Measurements from ENCODE around the gene PTMS.
"Not testable (repeated sequence)": the region's sequence is repeated elsewhere in the genome, so short reads cannot be mapped to it uniquely, and the experiment has no call there.

PTMS gene, protein sequence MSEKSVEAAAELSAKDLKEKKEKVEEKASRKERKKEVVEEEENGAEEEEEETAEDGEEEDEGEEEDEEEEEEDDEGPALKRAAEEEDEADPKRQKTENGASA

DNA sequence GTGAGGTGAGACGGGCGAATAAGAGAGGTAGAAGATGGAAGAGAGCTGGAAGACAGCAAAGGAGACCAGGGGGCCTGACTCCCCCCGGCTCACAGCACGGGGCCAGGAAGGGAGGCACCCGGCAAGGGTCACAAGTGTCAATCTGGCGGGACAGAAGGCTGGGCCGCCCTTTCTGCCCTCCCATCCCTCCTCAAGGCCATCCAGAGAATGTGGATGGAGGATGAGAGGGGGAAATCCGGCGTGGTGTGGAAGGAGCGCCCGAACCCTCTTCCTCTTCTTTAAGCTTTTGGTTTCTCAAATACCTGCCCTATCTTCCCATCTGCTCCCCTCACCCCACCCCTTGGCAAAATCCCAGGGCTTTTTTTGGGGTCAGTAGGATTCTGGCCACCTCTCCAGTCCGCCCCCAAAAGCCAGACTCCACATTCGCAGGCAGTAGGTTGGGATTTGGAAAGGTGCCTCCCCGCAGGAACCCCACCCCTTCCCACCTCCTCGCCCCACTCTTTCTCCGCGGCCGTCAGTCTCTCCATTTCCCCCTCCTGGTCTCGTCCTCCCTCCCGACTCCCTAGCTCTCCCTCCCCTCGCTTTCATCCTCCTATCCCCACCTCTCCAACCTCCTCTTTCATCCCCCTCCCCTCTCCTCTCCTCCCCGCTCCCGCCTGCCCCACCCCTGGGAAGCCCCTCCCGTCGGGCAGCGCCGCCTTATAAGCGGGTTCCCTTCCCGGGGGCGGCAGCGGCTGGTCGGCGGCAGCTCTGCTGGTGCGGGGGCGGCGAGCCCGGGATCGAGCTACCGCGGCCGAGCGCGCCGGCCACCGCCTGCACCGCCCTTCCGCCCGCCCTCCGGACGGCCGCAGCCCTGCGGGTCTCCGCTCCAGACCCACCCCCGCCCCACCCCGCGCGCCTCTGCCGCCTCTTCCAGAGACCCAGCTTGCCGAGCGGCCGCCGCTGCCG is at the start of gene PTMS:
Gene PTMS, plus strand, starts transcription at position 730 of the 948 bp plus-strand sequence. CDS start 343 bp downstream, outside the sequence.
- no peak for DNase-seq (ENCODE audit: low read depth)

DNA sequence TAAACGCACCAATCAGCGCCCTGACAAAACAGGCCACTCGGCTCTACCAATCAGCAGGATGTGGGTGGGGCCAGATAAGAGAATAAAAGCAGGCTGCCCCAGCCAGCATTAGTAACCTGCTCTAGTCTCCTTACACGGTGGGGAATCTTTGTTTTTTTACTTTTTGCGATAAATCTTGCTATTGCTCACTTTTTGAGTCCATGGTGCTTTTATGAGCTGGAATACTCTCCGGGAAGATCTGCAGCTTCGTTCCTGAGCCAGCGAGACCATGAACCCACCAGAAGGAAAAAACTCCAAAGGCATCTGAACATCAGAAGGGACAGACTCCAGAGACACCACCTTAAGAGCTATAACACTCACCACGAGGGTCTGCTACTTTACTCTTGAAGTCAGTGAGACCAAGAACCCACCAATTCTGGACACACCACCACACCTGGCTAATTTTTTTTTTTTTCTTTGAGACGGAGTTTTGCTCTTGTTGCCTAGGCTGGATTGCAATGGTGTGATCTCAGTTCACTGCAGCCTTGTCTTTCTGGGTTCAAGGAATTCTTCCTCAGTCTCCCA is 49.2 kb upstream of the PTMS start:
- no peak for DNase-seq (ENCODE audit: low read depth)

DNA sequence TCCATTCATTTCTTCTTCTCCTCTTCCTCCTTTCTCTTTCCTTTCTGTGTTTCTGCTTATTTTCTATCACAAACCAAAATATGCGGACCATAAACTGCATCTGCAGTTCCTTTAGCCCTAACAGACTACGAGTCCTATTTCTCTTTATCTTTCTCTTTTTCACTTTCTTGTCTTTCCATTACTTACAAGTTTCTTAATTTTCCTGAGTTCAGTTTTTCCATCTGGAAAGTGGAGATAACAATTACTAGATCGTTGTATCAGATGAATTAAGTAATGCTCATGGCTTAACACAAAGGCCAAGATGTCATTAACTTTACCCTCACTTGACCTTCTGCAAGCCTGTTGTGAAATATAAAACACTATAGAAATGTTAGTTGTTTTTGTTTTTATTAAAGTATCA is 43.3 kb upstream of the PTMS start:
- DNase-seq (ENCODE audit: low read depth) = no peak

DNA sequence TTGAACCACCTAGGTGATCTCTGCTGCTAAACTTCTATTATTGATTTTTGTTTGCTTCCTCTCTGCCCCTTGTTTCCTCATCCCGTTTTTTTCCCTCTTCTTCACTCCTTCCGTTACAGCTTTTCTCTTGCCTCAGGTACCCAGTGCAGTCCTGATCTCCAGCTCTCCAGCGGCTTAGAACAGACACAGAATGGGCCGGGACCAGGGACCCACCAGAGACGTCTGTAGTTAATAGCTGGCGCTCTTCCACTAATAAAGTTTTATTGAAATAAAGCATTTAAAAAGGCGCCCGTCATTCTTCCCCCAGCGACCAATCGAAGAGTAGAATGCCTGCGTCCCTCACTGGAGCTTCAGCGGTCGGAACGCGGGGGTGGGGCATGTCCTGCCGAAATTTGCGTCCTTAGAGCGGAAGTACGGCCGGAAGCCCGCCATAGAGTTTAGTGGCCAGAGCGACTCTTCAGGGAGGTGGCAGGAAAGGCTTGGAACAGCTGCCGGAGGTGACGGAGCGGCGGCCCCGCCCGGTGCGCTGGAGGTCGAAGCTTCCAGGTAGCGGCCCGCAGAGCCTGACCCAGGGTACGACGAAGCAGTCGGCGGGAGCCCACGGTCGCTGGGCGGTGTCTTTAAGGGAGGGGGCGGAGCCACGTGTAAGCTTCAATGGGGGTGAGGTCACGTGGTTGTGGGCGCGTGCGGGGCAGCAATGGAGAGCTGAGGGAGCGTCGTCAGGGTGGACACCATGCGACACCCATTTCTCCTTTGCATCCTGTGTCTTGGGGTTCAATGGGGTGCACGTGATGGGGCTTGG is 42.4 kb upstream of the PTMS start, which contains the start of gene COPS7A:
Gene COPS7A, plus strand, starts transcription at position 440 of the 802 bp plus-strand sequence. CDS start 611 bp downstream, outside the sequence.
- DNase-seq (ENCODE audit: low read depth) = peak; percentile 80

DNA sequence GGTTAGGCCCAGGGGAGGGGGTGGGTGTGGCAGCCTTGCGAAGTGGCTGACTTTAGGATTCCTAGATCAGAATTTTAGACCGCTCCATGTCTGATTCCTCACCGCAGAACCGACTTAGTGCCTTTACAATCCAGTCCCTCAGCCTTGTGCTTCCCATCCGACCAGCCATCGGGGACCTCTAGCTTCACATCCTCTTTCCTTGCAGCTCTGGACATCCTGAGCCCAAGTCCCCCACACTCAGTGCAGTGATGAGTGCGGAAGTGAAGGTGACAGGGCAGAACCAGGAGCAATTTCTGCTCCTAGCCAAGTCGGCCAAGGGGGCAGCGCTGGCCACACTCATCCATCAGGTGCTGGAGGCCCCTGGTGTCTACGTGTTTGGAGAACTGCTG is 41.8 kb upstream of the PTMS start:
- no peak for DNase-seq (ENCODE audit: low read depth)

DNA sequence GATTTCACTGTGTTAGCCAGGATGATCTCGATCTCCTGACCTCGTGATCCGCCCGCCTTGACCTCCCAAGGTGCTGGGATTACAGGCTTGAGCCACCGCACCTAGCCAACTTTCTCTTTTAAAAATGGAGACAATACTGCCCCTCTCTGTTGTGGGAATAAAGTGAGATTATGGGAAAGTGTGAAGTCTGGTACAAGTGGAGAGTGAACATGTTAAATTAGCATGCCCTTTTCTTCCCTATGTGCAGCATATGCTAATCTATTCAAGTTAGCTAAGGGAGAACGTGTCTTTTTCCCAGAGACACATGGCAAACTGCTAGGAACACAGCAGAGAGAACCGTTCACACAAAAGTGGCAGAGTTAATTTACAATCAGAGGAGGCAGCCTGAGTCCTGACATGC is 40.8 kb upstream of the PTMS start:
- DNase-seq (ENCODE audit: low read depth) = no peak

DNA sequence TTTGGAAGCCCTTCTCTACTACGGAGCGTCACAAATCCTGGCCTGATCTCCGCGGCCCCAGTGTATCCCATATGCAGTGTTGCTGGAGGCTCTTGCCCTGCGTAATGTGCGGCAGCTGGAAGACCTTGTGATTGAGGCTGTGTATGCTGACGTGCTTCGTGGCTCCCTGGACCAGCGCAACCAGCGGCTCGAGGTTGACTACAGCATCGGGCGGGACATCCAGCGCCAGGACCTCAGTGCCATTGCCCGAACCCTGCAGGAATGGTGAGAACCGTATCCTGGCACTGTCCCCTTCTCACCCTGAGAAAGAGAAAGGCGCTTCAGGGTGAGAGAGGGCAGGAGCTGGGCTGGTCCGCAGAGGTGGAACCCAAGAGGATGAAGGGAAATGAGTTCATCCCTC is 37.0 kb upstream of the PTMS start:
- DNase-seq (ENCODE audit: low read depth) = no peak

DNA sequence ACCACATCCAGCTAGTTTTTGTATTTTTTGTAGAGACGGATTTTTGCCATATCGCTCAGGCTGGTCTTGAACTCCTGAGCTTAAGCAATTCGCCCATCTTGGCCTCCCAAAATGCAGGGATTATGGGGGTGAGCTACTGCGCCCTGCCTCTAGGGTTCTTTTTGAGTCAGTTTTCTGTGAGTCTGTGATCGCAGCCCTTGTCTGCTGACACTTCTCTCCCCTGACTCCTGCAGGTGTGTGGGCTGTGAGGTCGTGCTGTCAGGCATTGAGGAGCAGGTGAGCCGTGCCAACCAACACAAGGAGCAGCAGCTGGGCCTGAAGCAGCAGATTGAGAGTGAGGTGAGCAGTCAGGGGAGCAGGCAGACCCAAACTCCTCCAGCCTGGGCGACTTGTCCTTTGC is 36.0 kb upstream of the PTMS start:
- no peak for DNase-seq (ENCODE audit: low read depth)

DNA sequence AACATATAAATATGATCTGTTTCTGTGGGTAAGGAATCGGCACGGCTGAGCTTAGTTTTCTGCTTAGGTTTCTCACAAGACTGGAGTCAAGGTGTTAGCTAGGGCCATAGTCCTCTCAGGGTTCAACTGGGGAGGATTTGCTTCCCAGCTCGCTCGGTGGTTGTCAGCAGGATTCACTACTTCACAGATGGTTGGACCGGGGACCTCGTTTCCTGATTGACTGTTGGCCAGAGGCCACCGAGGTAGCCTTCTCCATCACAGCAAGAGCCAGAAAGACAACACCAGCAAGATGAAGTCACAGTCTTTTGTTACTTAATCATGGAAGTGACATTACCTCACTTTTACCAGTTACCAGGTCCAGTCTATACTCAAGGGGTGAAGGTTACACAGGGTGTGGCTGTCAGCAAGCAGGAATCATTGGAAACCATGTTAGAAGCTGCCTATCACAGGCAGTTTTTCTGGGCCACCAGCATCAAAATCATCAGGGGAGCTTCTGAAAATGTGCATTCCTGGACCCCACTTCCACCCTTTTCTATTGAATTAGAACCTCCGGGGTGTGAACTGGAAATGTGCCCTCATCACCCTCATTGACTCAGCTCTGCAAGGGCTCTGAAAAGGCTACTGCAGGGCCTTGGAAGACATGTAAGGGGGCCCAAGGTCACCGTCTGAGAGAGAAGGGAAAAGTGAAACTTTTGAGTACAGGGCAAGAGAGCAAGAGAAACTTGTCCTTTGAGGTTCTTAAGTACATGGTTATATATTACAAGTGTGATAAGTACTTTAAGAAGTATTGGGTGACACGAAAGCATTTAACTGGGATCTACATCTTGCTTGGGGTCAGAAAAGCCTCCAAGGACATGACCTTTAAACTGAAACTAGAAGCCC is 31.4 kb upstream of the PTMS start:
- DNase-seq (ENCODE audit: low read depth) = no peak

DNA sequence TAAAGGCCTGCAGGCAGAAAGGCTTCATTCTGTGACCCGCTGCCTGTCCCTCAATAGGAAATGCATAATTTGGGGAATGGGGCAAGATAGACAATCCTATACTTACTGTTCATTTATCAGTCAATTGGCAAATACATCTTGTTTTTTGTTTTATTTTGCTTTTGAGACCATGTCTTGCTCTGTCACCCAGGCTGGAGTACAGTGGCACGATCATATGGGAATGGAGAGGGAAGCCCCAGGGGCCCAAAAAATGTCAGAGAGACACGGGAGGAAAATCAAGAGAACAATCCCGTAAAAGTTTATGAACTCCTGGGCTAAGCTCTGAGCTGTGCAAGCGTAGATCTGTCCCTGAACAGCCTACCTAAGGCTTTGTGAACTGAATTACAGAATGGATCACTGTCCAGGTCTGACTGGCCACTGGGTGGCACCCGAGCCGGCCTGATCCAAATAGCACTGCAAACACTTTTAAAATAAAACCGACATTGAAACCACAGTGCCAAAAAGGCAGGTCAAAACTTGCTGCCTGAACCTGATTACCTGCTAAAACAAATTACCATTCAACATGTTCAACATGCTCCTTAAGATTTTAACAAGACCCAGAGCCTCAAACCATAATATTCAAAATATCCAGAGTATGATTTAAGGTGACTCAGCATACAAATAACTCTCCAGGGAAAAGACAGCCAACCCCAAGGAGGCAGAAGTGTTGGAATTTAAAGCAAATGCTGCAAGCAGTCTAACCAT is 30.5 kb upstream of the PTMS start:
- DNase-seq (ENCODE audit: low read depth) = peak; percentile 9

DNA sequence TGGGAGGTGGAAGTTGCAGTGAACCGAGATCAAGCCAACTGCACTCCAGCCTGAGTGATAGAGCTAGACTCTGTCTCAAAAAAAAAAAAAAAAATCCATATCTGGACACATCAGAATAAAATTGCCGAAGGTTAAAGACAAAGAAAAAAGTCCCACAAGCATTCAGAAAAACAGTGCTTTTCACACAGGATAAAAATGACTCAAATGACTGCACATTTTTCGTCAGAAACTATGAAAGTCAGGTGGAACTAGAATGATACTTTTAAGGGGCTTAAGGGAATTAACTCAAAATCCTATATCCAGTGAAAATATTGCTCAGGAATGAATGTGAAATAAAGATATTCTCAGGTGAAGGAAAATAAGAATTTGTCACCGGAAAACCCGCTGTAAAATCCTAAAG is 29.4 kb upstream of the PTMS start:
- DNase-seq (ENCODE audit: low read depth) = no peak

DNA sequence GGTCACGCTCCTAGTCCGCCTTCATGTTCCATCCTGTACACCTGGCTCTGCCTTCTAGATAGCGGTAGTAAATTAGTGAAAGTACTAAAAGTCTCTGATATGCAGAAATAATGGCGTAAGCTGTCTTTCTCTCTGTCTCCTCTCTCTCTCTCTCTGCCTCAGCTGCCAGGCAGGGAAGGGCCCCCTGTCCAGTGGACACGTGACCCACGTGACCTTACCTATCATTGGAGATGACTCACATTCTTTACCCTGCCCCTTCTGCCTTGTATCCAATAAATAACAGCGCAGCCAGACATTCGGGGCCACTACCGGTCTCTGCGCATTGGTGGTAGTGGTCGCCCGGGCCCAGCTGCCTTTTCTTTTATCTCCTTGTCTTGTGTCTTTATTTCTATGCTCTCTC is 24.1 kb upstream of the PTMS start:
- DNase-seq (ENCODE audit: low read depth) = not testable (repeated sequence)

DNA sequence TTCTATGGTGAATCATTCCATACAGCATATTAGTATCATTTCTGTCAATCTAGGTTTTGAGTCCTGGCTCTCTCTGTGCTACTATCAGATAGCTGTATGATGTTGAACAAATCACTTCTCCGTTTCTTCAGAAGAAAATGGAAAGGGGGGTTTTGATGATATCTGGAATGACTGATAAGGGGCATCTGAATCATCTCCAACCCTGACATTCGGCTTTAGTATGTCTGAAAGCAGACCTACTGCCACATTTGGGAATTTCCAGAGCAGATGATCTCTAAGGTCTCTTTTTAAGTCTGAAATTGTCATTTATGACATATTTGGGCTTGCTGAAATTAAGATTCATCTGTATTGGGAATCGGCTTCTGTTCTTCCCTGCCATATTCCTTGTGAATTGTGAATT is 23.3 kb upstream of the PTMS start:
- no peak for DNase-seq (ENCODE audit: low read depth)

DNA sequence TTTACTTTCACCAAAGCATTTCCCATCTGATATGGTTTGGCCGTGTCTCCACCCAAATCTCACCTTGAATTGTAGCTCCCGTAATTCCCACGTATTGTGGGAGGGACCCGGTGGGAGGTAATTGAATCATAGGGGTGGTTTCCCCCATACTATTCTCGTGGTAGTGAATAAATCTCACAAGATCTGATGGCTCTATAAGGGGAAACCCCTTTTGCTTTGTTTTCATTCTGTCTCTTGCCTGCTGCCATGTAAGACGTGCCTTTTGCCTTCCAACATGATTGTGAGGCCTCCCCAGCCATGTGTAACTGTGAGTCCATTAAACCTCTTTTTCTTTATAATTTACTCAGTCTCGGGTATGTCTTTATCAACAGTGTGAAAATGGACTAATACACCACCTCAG is 22.9 kb upstream of the PTMS start:
- not testable (repeated sequence) for DNase-seq (ENCODE audit: low read depth)

DNA sequence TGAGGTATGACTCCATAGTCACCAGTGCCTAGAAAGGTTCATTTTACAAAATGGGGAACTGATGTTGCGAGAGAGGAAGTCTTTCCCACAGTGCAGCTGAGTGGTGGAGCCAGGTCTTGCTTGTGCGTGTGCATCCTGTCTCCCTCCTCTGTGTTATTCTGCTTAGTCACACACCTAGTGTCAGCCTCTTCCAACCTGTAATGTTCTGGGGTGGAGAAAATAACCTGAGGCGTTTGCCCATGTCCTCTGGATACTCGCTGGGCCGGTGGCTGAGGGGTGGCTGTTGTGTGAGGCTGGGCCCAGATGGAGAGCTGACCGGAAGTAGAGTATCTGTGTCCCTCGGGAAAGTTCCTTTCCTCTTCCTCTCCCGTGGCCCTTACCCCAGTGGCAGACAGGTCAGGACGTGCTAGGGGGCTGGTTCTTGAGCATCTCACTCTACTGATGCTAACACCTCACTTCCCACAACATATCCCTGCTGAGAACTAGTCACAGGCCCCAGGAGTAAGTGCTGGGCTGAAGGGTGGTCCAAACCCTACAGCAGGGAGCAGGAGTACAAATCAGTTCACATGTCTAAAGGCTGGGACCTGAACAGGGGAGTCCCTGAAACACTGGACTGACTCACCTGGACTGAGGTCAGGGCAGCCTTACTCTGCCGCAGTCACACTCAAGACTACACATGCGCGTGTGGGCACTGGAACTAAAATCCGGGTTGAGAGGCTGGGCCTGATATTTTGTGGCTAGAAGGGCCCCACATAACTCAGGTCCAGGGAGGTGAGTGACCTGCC is 20.2 kb upstream of the PTMS start:
- DNase-seq (ENCODE audit: low read depth) = no peak

DNA sequence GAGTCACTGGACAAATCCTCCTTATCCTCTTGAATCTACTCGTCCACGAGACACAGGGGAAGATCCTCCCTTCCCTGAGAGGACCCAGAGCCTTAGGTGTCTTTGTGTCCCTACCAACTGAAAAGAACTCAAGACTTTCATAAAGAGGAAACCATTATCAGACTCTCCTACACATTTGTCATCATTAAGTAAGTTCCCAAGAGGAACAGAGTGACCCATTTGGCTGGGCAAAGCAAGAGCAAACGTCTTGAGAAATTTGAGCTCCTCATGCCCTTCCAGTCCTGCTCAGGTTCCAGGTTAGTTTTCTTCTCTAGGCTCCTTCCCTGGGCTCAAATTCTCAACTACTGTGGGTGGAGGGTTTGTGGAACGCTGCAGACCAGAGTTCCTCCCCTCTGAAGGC is 18.9 kb upstream of the PTMS start:
- no peak for DNase-seq (ENCODE audit: low read depth)

DNA sequence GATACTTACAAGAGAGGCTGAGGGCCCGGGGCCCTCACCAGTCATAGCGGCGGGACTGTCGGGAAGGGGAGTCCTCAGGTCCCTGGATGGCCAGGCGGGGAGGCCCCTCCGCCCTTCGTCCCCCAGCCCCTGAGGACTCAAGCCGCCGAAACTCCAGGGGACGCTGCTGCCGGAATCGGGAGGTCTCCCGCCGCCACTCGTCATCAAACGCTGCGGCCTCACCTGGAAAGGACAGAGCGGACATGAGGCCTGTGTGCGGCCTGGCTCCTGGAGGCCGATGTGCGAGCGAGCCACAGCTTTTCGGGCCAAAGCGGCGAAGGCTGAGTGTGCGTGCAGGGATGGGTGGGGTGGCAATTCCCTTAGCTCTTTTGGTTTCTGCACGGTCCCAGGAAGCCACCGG is 17.4 kb upstream of the PTMS start:
- DNase-seq (ENCODE audit: low read depth) = no peak

DNA sequence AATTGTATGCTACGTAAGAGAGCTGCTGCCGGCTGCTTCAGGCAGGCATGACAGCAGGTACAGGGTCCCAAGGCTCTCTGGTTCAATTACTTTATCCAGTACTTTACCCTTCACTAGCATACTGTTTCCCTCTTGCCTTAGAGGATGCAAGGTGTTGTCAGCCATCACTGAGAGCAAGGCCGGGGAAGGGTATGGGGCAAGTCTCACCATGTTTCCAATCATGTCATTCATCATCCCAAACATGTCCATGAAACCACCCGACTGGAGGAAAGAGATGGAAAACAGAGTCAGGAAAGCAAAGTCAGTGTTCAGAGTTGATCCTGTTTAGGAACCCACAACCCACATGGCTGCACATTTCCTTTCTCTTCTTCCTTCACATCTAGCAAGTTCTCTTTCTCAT is 15.7 kb upstream of the PTMS start:
- DNase-seq (ENCODE audit: low read depth) = no peak

DNA sequence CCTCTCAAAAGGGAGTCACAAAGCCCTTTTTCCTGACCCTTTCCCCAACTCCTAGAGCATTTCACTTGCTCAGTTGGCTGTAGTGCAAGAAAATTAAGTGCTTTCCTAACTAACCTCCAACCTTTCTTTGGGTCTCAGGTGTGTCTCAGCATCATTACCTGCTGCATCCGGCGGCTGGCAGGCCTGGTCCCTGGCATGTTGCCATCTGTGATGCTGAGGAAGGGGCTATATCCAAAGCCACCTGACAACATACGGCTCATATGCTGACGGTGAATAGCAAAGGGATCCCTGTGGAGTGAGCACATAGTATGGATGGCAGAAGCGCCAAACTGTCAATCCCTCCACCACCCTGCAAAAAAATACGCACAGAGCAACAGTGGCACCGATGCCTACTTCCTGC is 14.4 kb upstream of the PTMS start:
- no peak for DNase-seq (ENCODE audit: low read depth)

All from stimulated activated CD4-positive, alpha-beta T cell treated with anti-CD3 and anti-CD28 coated beads, Interleukin-2, amount 100 ng/mL, for 4 hours (primary cell).